Fibroblast of peridontal ligament (primary cell): ENCODE results near the gene G6PC3.
"Not testable (repeated sequence)": the region's sequence is repeated elsewhere in the genome, so short reads cannot be mapped to it uniquely, and the experiment has no call there.

Experiments
- DNase-seq: peaks from one replicate; pipeline ENCODE4 v3.0.0-alpha.2; 2010; ENCODE audit errors: extremely low read depth

Gene G6PC3

DNA sequence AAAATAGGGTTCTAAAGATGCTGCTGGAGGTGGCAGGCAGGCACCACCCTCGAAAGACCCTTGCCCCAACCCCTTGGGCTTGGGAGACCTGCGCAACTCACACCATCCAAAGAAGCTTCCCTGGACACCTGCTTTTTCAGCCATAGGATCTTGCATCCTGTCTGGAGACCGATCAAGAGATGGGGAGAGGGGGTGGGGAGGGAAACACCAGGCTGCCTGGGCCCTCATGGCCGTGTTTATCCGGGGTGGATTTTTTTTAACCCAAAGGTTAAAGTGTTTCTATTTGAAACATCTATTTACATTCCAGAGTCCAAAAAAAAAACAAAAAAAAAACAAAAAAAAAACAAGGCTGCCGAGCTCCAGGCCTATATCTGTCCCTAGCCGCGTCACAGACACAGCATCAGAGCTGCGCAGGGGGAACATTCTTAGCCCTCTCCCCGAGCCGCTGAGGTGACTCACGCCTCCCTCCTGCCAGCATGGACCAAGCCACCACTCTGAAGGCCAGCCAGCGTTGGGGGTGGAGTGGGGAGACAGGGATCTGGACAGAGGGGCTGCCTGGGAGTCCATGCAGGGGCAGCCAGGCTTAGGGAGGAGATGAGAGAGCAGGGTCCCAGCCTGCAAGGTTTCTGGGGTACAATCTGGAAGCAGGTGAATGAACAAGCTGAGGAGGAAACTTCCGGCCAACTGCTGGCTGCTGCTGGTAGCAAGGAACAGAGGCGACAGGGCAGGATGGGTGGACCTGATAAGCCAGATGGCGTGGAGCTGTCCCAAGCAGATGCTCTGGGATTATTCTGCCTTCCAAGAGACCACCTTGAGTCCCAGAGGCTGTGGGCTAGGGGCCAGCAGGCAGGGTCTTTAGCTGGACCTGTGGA is 38.1 kb downstream of the G6PC3 start:
- peak; percentile 93 for DNase-seq

DNA sequence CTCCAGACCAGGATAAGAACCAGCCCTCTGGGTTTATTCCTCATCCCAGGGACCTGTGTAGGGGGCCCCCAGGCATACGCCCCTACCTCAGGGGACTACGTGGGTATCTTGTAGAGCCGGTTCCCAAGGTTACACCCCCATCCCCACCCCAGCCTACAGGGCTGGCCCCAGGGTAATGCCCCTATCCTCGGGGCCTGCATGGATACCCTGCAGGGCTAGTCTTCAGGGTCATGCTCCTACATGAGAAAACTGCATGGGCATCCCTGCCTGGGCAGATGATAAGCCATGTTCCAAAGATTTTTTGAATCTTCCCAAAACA is 38.7 kb downstream of the G6PC3 start:
- DNase-seq, result no peak

DNA sequence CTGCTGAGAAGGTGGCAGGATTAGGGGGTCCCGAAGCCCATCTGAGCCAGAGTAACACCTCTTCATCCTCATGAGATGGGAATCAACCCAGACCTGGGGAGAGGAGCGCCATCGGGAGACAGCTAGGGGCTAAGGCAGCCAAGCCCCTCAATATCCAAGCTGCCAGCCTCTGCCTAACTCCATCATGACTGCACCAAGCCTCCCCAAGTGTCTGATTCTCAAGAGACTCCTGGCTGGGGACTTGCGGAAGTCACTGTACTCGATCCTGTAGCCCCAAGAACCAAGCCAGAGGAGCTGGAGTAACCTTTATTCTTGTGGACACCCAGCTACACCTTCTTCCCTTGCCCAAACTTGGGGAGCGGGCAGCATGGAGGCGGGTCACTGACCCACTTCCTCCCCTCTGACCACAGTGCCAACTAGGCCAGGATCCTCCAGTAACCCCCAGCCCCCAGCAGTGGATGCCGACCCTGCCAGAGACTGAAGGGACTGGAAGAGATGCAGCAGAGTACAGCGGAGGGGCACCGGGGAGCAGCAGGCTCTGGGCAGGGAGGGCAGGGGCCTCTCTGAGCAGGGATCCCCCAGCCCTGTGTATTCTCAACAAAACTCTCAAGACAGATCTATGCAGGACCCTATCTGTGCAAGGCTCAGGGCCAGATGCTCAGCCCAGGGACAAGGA is 39.6 kb downstream of the G6PC3 start:
- no peak for DNase-seq

DNA sequence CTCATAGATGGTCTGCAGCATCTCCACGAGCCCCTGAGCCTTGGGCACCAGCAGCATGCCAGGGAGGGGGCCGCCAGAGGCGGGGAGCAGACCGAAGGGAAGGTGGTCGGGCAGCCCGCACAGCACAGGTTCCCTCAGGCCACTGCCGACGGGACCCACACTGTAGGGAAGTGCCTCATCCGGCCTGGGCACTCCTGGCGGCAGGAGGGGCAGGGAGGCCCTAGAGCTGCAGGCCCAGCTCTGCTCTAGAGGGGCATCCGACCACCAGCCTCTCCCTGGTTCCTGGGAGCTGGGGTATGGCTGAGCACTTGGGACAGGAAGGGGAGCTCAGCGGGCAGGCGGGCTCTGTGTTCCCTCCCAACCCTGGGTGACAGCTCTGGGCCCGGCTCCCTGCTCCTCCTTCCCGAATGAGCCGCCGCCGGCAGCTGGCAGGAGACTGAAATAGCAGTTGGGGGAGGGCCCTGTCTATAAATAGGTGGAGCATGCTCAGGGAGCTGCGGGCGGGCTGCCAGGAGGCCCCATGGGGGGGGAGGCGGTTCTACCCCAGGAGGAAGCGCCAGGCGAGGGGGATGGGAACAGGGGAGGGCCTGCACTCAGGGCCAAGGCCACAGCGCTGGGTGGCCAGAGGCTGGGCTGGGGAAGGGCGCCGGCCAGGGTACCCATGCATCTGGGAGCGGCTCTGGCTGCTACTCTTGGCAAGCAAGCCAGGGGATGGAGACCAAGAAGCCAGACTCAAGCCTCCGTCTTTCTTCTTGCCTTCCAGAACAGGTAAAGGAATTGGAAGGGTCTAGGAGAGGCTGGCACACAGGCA is 40.5 kb downstream of the G6PC3 start:
- DNase-seq, result peak; percentile 85

DNA sequence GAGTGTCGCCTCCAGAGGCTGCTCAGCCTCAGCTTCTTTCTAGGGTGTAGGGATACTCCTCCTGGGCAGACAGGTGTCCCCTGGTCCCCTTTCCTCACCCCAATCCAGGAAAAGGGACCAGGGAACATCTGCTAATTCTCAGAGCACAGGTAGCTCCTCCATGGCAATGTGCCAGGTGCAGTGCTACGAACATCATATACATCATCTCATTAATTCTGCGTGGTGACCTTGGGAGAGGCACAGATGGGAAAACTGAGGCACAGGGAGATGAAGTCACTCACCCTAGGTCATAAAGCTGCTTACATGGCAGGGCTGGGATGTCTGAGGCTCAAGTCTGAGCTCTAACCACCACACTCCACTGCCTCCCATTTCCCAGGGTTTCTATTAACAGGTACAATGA is 41.2 kb downstream of the G6PC3 start:
- DNase-seq, result no peak

DNA sequence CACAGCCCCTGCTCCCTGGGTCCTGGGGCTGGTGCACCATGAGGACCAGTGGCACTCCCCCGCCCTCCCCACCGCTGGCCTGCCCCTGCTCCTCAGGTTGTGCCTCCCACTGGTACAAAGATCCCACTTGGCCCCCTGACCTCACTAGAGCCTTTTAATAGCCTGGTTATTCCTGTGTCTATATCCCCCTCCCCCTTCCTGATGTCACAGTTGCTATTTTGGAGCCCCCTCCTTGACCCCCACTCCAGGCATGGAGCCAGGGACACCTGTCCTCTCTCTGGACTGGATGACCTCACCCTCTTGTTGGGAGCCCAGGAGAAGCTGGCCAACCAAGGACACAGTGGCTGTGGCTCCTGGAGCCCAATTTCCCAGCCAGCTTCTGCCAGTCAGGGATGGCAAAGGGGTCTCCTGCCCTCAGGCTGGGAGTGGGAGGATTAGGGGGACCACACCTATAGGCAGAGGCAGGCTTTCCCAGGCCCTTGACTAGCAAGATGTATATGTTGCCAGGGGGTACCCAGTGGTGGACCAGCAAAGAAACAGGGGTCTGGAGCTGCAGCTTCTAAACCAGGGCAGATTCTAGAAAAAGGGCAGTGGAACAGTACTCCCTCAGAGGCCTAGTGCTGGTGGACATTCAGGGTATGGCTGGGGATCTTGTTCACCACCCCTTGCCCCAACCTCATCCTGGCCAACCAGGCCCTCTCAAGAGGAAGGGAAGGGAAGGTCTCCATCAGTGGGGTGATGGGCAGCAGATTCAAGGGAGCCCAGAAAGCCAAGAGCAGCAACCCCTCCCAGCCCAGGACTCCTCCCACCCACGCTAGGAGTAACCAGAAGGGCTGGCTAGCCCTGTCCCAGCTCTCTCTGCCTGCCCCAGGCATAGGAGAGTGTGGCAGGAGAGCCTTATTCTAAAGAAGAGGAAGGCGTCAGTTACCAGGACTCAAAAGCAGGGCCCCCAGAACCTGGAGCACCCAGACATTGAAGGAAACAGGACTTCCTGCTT is 42.0 kb downstream of the G6PC3 start:
- no peak for DNase-seq

DNA sequence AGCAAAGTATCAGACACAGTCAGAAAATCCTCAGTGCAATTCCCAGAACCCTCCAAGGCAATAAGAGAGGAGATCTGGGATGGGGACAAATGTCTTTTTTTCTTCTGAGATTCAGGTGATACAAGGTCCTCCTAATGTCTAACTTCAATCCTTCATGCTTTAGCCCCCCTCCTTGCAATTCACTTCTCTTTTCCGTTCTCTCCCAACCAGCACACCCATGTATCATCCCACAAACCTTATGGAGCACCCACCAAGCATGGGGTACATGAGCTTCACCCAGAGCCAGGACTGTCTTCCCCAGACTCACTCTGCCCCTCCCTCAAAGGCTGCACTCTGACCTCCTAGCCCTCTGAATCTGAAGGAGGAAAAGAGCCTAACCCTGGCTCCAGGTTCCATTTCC is 42.8 kb downstream of the G6PC3 start:
- DNase-seq, result no peak

DNA sequence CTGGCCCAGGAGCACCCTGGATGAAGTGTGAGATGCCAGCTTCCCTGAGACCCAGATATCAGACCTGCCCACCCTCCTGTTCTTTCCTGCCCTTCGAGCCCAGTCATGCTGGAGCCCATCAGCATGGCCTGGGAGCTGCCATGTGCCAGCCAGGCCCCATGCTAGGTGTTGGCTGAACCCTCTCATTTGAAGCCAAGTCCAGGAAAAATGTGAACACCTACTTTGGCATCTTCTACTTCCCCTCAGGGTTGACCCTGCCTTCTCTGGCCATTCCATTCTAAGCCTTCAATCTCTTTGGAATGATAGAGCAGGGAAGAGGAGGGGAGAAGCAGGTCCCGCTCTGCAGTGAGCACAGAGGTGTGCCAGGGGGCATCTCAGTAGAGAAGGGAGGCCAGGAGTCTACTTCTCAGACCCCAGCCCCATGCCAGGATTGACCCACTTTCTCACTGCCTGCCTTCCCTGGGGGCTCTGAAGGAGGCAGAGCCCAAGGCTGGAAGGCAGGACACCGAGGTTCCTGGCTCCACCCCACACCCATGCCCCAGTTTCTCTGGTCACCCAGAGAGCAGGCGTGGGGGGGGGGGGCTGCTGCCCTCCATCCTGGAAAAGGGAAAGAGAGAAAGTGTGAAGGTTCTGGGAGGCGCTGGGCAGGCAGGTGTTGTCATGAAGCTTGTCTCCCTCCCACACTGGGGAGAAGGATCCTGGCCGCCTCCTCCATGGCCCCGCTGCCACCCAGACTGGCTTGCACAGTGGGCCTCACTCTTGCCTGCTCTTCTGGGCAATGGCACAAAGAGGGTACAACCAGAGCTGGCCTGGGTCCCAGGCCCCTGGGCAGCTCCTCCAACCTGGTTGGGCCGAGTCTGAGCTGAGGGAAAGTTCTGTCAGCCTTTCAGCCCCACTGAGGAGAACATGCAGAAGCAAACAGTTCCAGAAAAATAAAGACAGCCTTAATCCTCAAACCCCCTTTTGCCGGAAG is 43.6 kb downstream of the G6PC3 start:
- DNase-seq, result no peak

DNA sequence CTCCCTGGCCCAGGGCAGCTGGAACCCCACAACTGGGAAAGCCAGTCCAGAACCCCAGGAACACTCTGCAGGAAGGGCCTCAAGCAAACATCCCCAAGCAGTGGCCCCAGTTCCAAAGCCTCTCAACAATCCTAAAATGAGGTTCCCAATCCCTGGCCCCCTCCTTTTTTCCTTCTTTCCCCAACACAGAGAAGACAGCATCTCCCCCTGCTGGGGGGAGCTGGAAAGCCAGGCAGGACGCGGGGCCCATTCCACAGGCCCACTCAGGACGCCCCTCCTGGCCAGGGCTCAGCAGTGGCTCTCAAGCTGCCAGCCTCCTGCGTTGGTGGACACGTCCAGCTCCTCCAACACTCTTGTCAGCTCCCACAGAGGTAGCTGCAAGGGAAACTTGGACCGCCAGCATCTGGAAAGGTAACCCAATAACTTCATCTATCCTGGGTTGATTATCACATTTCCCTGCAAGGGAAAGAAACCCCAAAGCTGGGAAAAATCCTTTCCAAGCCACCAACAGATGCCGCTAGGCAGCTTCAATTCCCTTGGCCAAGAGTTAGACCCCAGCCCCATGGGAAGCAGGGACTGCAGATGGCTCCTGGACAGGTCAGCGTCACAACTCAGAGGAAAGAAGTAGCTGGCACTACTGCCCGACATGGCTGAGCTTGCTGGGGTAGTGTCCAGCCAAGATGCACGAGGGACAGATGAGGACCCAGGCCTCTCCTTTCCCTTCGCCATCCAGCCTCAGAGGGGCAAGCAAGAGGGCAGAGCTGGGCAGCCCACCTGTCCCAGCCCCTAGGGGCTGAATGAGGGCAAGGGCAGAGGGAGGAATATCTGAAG is 45.3 kb downstream of the G6PC3 start:
- peak; percentile 52 for DNase-seq

DNA sequence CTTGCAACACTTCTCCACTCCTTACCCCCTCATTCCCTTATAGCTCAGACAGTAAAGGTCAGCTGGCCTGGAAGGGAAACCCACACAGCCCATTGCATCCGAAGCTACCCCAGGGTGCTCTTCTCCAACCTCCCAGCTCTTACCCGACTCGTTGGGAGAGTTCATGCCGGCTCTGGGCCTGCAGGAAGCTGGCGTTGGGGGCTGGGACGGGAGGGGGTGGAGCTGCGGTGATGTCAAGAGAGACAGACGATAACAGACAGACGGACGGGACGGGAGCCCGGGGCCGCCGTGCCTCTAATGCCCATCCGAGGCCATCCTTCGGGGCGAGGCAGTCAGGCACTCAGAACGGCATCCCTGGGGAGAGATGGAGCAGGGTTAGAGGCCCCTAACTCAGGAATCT is 46.8 kb downstream of the G6PC3 start:
- DNase-seq, result no peak

DNA sequence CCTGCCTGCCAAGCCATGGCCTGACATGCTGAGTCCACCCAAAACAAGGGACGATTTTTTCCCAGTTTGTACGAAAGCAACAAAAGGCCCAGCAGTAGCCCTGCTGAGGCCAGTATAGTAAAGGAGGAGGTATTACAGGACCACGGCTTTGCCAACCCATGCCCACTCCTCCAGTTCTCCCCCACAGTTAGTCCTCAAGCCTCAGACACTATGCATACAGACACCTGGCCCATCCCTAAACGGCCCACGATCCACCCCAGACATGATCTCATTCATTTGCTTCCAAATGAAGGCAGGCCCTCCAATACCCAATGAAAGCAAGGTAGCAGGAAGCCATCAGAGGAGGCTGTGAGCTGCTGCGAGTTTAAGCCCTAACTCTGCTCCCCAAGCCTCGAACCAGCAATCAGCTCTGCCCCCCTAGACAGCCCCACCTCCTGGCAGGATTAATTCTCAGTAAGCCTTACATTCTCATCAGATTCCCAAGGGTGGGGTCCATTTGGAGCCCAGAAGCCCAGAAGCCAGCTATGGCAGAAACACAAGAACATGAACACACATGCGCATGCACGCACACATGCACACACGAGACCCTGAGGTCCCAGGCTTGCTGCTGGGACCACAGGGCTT is 48.0 kb downstream of the G6PC3 start:
- no peak for DNase-seq

DNA sequence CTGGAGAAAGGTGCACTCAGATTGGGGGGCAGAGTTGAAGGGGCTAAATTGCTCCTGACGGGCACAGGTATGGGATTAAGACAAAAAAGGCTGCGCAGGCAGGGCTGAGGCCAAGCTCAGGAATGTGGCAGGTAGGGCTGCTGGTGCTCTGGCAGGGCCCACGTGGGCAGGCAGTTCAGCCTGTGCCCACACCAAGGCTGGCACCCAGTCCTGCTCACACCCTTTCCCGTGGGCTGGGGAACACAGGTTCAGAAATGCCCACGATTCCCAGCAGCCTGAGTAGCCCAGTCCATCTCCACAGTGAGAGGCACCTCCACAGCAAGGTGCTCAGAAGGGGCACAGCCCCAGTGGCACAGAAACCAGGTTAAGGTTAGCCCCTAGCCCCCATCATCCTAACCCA is 48.5 kb downstream of the G6PC3 start:
- no peak for DNase-seq

DNA sequence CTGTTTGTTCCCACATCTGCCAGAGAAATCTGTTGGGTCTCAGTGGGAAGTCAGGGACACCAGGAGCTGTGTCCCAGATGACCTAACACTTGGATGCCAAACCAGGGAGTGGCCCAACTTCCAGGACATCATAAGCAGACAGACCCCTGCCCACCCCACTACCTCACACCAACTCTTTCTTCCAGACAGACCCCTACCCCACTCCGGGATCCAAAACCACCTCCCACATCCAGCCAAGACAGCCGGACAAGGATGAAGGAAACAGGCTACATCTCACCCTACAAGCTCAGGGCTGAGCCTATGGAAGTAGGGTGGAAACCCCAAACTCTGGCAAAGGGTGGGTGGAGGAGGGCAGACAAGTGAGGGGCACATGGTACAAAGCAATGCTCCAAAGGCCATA is 49.3 kb downstream of the G6PC3 start:
- no peak for DNase-seq

DNA sequence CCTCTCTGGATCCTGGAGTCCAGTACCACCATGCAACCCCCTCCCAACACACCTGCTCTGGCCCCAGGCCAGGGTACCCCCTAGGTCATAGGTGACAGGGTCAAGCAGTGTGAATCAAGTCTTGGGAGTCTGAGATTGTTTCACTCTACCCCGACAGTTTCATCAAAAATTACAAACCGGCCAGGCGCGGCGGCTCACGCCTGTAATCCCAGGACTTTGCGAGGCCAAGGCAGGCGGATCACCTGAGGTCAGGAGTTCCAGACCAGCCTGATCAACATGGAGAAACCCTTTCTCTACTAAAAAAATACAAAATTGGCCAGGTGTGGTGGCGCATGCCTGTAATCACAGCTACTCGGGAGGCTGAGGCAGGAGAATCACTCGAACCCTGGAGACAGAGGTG is 49.7 kb downstream of the G6PC3 start:
- not testable (repeated sequence) for DNase-seq

DNA sequence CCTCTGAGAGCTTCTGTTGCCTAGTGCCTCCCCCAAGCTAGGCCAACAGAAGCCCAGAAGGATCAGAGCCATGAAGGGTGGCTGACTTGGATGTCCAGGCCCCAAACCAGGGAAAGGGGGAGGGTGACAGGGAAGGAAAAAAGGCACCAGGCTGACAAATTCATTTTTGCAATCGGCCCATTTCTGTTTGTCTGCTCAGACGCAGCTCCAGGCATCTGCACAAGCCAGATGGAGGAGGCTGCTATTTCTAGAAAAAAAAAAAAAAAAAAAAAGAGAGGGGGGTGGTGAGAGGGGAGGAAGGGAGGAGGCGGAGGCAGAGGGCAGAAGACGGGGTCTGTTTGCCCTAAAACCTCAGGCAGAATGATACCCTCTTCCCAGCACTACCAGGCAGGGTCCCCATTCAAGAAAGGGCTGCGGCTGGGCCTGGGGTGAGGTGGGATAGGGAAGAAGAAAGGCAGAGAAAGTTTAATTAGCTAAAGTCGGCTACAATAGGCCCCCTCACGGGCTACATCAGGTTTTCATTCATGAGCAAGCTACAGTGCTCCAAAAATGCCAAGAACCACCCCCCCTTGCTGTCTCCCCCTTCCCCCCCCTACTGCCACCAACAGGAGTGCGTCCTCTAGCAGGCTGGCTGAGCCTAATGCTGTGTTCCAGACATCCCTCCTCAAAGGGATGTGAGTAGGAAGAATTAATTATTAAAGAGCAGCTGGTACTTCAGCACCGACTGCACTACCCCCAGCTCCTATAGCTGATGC is 50.5 kb downstream of the G6PC3 start:
- DNase-seq, result no peak

DNA sequence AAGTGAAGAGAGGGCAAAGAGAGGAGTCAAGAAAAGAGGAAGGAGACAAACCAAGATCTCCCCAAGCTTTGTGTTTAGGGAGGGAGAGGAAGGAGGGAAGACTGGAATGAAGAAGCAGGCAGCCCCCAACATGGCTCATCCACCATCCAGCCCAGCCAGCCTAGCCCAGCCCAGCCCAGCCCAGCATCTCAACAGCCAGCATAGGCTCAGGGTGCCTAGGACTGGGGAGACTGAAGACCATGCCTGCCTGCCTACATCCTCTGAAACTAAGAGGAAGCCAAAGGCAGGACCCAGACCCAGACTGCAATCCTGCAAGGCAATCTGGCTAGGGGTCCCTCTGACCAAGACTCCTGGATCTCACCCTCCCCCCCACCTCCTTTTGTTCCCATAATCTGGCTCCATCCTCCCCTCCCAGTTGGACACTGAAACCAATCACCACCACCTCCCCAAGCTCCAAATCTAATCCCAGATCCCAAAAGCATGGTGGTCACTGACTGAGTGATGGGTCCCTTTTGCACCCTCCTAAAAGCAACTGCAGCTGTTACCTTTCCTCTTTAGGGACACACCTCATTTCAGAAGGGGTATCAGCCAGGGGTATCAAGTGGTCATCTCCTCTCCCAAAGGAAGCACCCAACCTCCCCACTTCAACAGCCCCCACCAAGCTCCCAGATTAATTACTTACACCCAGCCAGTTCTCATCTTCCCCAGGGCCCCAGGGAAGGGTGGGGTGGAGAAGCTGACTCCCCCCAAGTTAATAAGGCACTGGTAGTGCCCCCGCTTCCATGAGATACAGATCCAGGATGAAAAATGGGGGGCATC is 51.7 kb downstream of the G6PC3 start:
- DNase-seq, result no peak

DNA sequence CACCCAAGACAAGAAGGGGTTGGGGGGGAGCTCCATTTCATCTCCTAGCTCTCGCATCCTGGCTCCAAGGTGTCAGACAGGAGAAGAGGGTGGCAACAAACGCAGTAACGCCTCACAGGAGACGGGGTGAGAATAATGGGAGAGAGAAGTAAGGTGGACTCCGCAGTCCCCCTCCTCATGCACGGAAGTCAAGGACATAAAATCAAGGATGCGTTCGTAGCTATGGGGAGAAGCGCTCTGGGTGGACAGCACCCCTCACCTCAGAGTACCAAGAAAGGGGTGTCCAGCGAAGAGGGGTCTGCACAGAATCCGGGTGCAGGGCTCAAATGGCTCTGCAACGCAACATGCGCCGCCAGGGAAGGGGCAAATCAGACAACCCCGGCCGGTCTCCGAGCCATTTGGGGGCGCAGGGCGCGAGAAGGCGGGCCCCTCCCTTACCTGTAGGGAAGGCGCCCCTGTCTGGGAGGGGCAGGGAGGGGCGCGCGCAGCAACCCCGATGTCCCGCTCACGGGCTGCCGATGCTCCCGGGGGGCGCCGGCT is 52.4 kb downstream of the G6PC3 start:
- no peak for DNase-seq
